WTC11 (cell line): ENCODE measurements around the gene MIGA2. TPM values are rescaled to one million over a fixed set of nuclear protein-coding genes. Genes with fewer than 3 reads are reported as not detected.

ENCODE experiments used
- ATAC-seq: fragments of 200-7000 bp; cut with Tn5 transposase; 2 replicates; pipeline ENCODE4 v1.10.0; 2021; ENCODE audit warnings: mild to moderate bottlenecking, moderate library complexity
- CTCF ChIA-PET: fragments of 300-600 bp; sonication (Branson Sonifier 250); formaldehyde crosslinking; loops from one replicate; lab custom pipeline; 2021; ENCODE audit warnings: antibody characterized with exemption; lab: Charles Lee
- POLR2A ChIA-PET: fragments of 350-600 bp; sonication (Branson Sonifier 250); formaldehyde crosslinking; loops from one replicate; lab custom pipeline; 2021; ENCODE audit warnings: antibody characterized with exemption; lab: Charles Lee
- DNase-seq: peaks from one replicate; pipeline ENCODE4 v3.0.0; 2021; ENCODE audit warnings: low spot score
- H3K27ac Mint-ChIP-seq: 2 replicates; pipeline ENCODE4 v1.8.0; 2021; ENCODE audit warnings: mixed read lengths
- H3K27me3 Mint-ChIP-seq: 2 replicates; pipeline ENCODE4 v1.8.0; 2021; ENCODE audit warnings: low read depth, mild to moderate bottlenecking, moderate library complexity, mixed read lengths
- H3K36me3 Mint-ChIP-seq: 2 replicates; pipeline ENCODE4 v1.8.0; 2021; ENCODE audit warnings: mixed read lengths
- H3K4me1 Mint-ChIP-seq: 2 replicates; pipeline ENCODE4 v1.8.0; 2022; ENCODE audit warnings: mixed read lengths
- H3K4me3 Mint-ChIP-seq: 2 replicates; pipeline ENCODE4 v1.8.0; 2021; ENCODE audit warnings: mild to moderate bottlenecking, moderate library complexity, mixed read lengths
- H3K9me3 Mint-ChIP-seq: 2 replicates; pipeline ENCODE4 v1.8.0; 2021; ENCODE audit warnings: mixed read lengths
- ATF1 ChIP-seq: sonication (generic); formaldehyde crosslinking; IDR thresholded peaks from 2 replicates; pipeline ENCODE4 v1.8.1; 2023; ENCODE audit warnings: mild to moderate bottlenecking, moderate library complexity, missing genetic modification reagents
- CBFB ChIP-seq: sonication (generic); formaldehyde crosslinking; IDR thresholded peaks from 2 replicates; pipeline ENCODE4 v1.8.1; 2022; ENCODE audit warnings: mild to moderate bottlenecking, low read depth, missing genetic modification reagents
- E2F5 ChIP-seq: sonication (generic); formaldehyde crosslinking; IDR thresholded peaks from 2 replicates; pipeline ENCODE4 v1.8.1; 2022; ENCODE audit warnings: mild to moderate bottlenecking, moderate library complexity, missing genetic modification reagents
- ELF4 ChIP-seq: sonication (generic); formaldehyde crosslinking; IDR thresholded peaks from 2 replicates; pipeline ENCODE4 v1.8.1; 2022; ENCODE audit warnings: low read depth, mild to moderate bottlenecking, moderate library complexity, missing genetic modification reagents
- FOXJ3 ChIP-seq: sonication (generic); formaldehyde crosslinking; IDR thresholded peaks from 2 replicates; pipeline ENCODE4 v1.9.0; 2021; ENCODE audit warnings: missing genetic modification reagents, mild to moderate bottlenecking, borderline replicate concordance
- HMGA2 ChIP-seq: fragments of 250-450 bp; sonication (Bioruptor Pico); IDR thresholded peaks from 2 replicates; pipeline ENCODE4 v1.4.0; 2021; ENCODE audit warnings: mild to moderate bottlenecking, moderate library complexity
- MAX ChIP-seq: sonication (generic); formaldehyde crosslinking; IDR thresholded peaks from 2 replicates; pipeline ENCODE4 v1.8.0; 2022; ENCODE audit warnings: mild to moderate bottlenecking, missing genetic modification reagents
- MYBL2 ChIP-seq: sonication (generic); formaldehyde crosslinking; IDR thresholded peaks from 2 replicates; pipeline ENCODE4 v1.8.1; 2023; ENCODE audit warnings: mild to moderate bottlenecking, moderate library complexity, missing genetic modification reagents
- NFYB ChIP-seq: sonication (generic); formaldehyde crosslinking; conservative IDR thresholded peaks from 2 replicates; pipeline ENCODE4 v1.8.0; 2022; ENCODE audit warnings: low read depth, missing genetic modification reagents
- SMAD3 ChIP-seq: sonication (generic); formaldehyde crosslinking; IDR thresholded peaks from 2 replicates; pipeline ENCODE4 v1.8.0; 2022; ENCODE audit warnings: missing genetic modification reagents, mild to moderate bottlenecking, borderline replicate concordance
- SP1 ChIP-seq: sonication (generic); formaldehyde crosslinking; conservative IDR thresholded peaks from 2 replicates; pipeline ENCODE4 v1.8.1; 2022; ENCODE audit warnings: missing genetic modification reagents
- TEAD1 ChIP-seq: sonication (generic); formaldehyde crosslinking; IDR thresholded peaks from 2 replicates; pipeline ENCODE4 v1.8.0; 2022; ENCODE audit warnings: mild to moderate bottlenecking, missing genetic modification reagents
- USF2 ChIP-seq: sonication (generic); formaldehyde crosslinking; IDR thresholded peaks from 2 replicates; pipeline ENCODE4 v1.8.1; 2023; ENCODE audit warnings: mild to moderate bottlenecking, missing genetic modification reagents, moderate library complexity
- ZBTB21 ChIP-seq: sonication (generic); formaldehyde crosslinking; IDR thresholded peaks from 2 replicates; pipeline ENCODE4 v1.8.1; 2023; ENCODE audit warnings: mild to moderate bottlenecking, missing genetic modification reagents, borderline replicate concordance
- ZNF219 ChIP-seq: sonication (generic); formaldehyde crosslinking; IDR thresholded peaks from 2 replicates; pipeline ENCODE4 v1.8.0; 2023; ENCODE audit warnings: missing genetic modification reagents, mild to moderate bottlenecking, borderline replicate concordance
- ZNF416 ChIP-seq: fragments of 250-450 bp; sonication (Bioruptor Pico); IDR thresholded peaks from 2 replicates; pipeline ENCODE4 v1.9.0; 2021; ENCODE audit warnings: mild to moderate bottlenecking, inconsistent platforms
- total RNA-seq: library from RNA; stranded (reverse); gene quantifications from 3 replicates; pipeline ENCODE4 v1.2.3, GENCODE V29; 2021
- TF ChIP-seq, protein P1 (sequence below): fragments of 250-450 bp; sonication (Bioruptor Pico); IDR thresholded peaks from 2 replicates; pipeline ENCODE4 v2.1.2; 2022; ENCODE audit warnings: mild to moderate bottlenecking, moderate library complexity
- TF ChIP-seq, protein P2 (sequence below): sonication (generic); formaldehyde crosslinking; IDR thresholded peaks from 2 replicates; pipeline ENCODE4 v1.8.0; 2023; ENCODE audit warnings: missing genetic modification reagents, mild to moderate bottlenecking, borderline replicate concordance
- TF ChIP-seq, protein P3 (sequence below): sonication (generic); formaldehyde crosslinking; IDR thresholded peaks from 2 replicates; pipeline ENCODE4 v1.8.0; 2022; ENCODE audit warnings: mild to moderate bottlenecking, missing genetic modification reagents
- TF ChIP-seq, protein P4 (sequence below): fragments of 250-450 bp; sonication (Bioruptor Pico); IDR thresholded peaks from 2 replicates; pipeline ENCODE4 v1.9.0; 2021; ENCODE audit warnings: mild to moderate bottlenecking

MIGA2 gene
- total RNA-seq, 1 experiment from 2014 or later: 61.7 TPM

- Mint-ChIP-seq H3K27ac (peak within 1 kb of the TSS; percentile 99), H3K36me3 (no peaks in the 10 kb centered on the region), H3K4me3 (peak within 1 kb of the TSS; percentile 93), H3K4me1 (peaks cover 24% of the 10 kb centered on the region), H3K9me3 (no peaks in the 10 kb centered on the region), H3K27me3 (peaks cover 17% of the 10 kb centered on the region)
- ATAC-seq (peak; percentile 85), DNase-seq (peak; percentile 97)
- ChIA-PET CTCF (interaction anchor here (1.2 to 2.5 kb wide), 5 partner anchors 8 to 83 kb away, joined by 3 to 13 read pairs (median 6); partner anchors contain the start of gene SH3GLB2), POLR2A (interaction anchor here (1.5 to 1.6 kb wide), 2 partner anchors 16 kb away, joined by 3 to 5 read pairs; no protein-coding TSS in a partner anchor)
- TF ChIP-seq ZNF416: no peak
- TF ChIP-seq SP1: peak; percentile 80
- peak; percentile 65; the same call in 1 of the 2 replicates for TF ChIP-seq ATF1 (CRISPR knock-in tag)
- peak; percentile 62; the same call in 1 of the 2 replicates for TF ChIP-seq CBFB (CRISPR knock-in tag)
- peak; percentile 15; the same call in 1 of the 2 replicates for TF ChIP-seq USF2
- TF ChIP-seq NFYB (CRISPR knock-in tag): 0 out of 2 replicates have a peak, but pooled peaks have one; percentile 28
- no peak for TF ChIP-seq HMGA2 (CRISPR knock-in tag)
- TF ChIP-seq, protein P1, sequence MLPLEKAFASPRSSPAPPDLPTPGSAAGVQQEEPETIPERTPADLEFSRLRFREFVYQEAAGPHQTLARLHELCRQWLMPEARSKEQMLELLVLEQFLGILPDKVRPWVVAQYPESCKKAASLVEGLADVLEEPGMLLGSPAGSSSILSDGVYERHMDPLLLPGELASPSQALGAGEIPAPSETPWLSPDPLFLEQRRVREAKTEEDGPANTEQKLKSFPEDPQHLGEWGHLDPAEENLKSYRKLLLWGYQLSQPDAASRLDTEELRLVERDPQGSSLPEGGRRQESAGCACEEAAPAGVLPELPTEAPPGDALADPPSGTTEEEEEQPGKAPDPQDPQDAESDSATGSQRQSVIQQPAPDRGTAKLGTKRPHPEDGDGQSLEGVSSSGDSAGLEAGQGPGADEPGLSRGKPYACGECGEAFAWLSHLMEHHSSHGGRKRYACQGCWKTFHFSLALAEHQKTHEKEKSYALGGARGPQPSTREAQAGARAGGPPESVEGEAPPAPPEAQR (CRISPR knock-in tag): no peak
- no peak for TF ChIP-seq ELF4 (CRISPR knock-in tag)
- TF ChIP-seq, protein P2, sequence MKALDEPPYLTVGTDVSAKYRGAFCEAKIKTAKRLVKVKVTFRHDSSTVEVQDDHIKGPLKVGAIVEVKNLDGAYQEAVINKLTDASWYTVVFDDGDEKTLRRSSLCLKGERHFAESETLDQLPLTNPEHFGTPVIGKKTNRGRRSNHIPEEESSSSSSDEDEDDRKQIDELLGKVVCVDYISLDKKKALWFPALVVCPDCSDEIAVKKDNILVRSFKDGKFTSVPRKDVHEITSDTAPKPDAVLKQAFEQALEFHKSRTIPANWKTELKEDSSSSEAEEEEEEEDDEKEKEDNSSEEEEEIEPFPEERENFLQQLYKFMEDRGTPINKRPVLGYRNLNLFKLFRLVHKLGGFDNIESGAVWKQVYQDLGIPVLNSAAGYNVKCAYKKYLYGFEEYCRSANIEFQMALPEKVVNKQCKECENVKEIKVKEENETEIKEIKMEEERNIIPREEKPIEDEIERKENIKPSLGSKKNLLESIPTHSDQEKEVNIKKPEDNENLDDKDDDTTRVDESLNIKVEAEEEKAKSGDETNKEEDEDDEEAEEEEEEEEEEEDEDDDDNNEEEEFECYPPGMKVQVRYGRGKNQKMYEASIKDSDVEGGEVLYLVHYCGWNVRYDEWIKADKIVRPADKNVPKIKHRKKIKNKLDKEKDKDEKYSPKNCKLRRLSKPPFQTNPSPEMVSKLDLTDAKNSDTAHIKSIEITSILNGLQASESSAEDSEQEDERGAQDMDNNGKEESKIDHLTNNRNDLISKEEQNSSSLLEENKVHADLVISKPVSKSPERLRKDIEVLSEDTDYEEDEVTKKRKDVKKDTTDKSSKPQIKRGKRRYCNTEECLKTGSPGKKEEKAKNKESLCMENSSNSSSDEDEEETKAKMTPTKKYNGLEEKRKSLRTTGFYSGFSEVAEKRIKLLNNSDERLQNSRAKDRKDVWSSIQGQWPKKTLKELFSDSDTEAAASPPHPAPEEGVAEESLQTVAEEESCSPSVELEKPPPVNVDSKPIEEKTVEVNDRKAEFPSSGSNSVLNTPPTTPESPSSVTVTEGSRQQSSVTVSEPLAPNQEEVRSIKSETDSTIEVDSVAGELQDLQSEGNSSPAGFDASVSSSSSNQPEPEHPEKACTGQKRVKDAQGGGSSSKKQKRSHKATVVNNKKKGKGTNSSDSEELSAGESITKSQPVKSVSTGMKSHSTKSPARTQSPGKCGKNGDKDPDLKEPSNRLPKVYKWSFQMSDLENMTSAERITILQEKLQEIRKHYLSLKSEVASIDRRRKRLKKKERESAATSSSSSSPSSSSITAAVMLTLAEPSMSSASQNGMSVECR (CRISPR knock-in tag): peak; percentile 53; the same call in 1 of the 2 replicates
- TF ChIP-seq FOXJ3 (CRISPR knock-in tag): no peak
- TF ChIP-seq SMAD3 (CRISPR knock-in tag): no peak
- TF ChIP-seq TEAD1 (CRISPR knock-in tag): peak; percentile 87; the same call in 1 of the 2 replicates
- TF ChIP-seq, protein P3, sequence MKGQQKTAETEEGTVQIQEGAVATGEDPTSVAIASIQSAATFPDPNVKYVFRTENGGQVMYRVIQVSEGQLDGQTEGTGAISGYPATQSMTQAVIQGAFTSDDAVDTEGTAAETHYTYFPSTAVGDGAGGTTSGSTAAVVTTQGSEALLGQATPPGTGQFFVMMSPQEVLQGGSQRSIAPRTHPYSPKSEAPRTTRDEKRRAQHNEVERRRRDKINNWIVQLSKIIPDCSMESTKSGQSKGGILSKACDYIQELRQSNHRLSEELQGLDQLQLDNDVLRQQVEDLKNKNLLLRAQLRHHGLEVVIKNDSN (CRISPR knock-in tag): peak; percentile 9; the same call in 1 of the 2 replicates
- TF ChIP-seq, protein P4, sequence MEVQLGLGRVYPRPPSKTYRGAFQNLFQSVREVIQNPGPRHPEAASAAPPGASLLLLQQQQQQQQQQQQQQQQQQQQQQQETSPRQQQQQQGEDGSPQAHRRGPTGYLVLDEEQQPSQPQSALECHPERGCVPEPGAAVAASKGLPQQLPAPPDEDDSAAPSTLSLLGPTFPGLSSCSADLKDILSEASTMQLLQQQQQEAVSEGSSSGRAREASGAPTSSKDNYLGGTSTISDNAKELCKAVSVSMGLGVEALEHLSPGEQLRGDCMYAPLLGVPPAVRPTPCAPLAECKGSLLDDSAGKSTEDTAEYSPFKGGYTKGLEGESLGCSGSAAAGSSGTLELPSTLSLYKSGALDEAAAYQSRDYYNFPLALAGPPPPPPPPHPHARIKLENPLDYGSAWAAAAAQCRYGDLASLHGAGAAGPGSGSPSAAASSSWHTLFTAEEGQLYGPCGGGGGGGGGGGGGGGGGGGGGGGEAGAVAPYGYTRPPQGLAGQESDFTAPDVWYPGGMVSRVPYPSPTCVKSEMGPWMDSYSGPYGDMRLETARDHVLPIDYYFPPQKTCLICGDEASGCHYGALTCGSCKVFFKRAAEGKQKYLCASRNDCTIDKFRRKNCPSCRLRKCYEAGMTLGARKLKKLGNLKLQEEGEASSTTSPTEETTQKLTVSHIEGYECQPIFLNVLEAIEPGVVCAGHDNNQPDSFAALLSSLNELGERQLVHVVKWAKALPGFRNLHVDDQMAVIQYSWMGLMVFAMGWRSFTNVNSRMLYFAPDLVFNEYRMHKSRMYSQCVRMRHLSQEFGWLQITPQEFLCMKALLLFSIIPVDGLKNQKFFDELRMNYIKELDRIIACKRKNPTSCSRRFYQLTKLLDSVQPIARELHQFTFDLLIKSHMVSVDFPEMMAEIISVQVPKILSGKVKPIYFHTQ (CRISPR knock-in tag): no peak
- peak; percentile 76 for TF ChIP-seq E2F5 (CRISPR knock-in tag)
- TF ChIP-seq MYBL2 (CRISPR knock-in tag): peak; percentile 46; the same call in 1 of the 2 replicates
- no peak for TF ChIP-seq ZNF219 (CRISPR knock-in tag)
- TF ChIP-seq MAX (CRISPR knock-in tag): peak; percentile 80
- peak; percentile 47; the same call in 1 of the 2 replicates for TF ChIP-seq ZBTB21 (CRISPR knock-in tag)
Observed at GRCh38 chr9:129110740-129111527, 74.5 kb downstream of the MIGA2 start, which contains the start of the genes CRAT and PTPA. TSS of gene CRAT (minus strand) at chr9:129110793. CDS start at chr9:129110509, 284 bp downstream. TSS of gene PTPA (plus strand) at chr9:129111415. CDS start at chr9:129111601, 186 bp downstream.
